H1 (cell line): ENCODE results near the gene PLXNB1. TPM values are rescaled to one million over a fixed set of nuclear protein-coding genes. Genes with fewer than 3 reads are reported as not detected.

Source experiments
- CTCF ChIA-PET: fragments of 300-600 bp; sonication (Branson Sonifier 250); formaldehyde crosslinking; loops from one replicate; lab custom pipeline; 2021; ENCODE audit not compliant: partially characterized antibody; lab: Charles Lee
- POLR2A ChIA-PET: fragments of 300-600 bp; sonication (Branson Sonifier 250); formaldehyde crosslinking; loops from one replicate; lab custom pipeline; 2021; ENCODE audit warnings: inconsistent platforms; ENCODE audit not compliant: partially characterized antibody; lab: Charles Lee
- DNase-seq, 2 experiments: peaks; one replicate each; pipeline versions ENCODE4 v3.0.0 to v3.0.0-alpha.2; 2010 to 2022; ENCODE audit warnings: low spot score in 2 of 2, low read depth in 1 of 2, mixed read lengths in 1 of 2
- FAIRE-seq: peaks from 2 replicates; lab custom pipeline; 2011; peaks lifted over from hg19 to GRCh38; lab: Jason Lieb, UNC
- H2AFZ ChIP-seq: 2 replicates; pipeline ENCODE4 v1.8.1; 2012; ENCODE audit warnings: low read length, inconsistent platforms
- H2AK5ac ChIP-seq: 2 replicates; pipeline ENCODE4 v1.6.1; 2013; ENCODE audit warnings: low read depth, low read length
- H2BK120ac ChIP-seq: replicated peaks from 2 replicates; pipeline ENCODE3; 2013; ENCODE audit warnings: low read depth, low read length, inconsistent platforms
- H2BK12ac ChIP-seq: 2 replicates; pipeline ENCODE4 v1.6.1; 2013; ENCODE audit warnings: low read depth, low read length
- H2BK15ac ChIP-seq: 2 replicates; pipeline ENCODE4 v1.6.1; 2013; ENCODE audit warnings: low read length
- H2BK20ac ChIP-seq: 2 replicates; pipeline ENCODE4 v1.6.1; 2013; ENCODE audit warnings: low read length
- H2BK5ac ChIP-seq: 2 replicates; pipeline ENCODE4 v1.6.1; 2013; ENCODE audit warnings: low read depth, low read length
- H3K14ac ChIP-seq: 2 replicates; pipeline ENCODE4 v1.6.1; 2013; ENCODE audit warnings: inconsistent platforms; ENCODE audit not compliant: insufficient read length
- H3K18ac ChIP-seq: 2 replicates; pipeline ENCODE4 v1.6.1; 2013; ENCODE audit warnings: low read length; ENCODE audit errors: extremely low read depth
- H3K23ac ChIP-seq: 2 replicates; pipeline ENCODE4 v1.6.1; 2013; ENCODE audit warnings: inconsistent platforms; ENCODE audit not compliant: insufficient read length
- H3K23me2 ChIP-seq: 2 replicates; pipeline ENCODE4 v1.6.1; 2013; ENCODE audit warnings: low read depth, low read length
- H3K27ac ChIP-seq: 2 replicates; pipeline ENCODE4 v1.6.1; 2011; ENCODE audit warnings: low read depth, low read length, inconsistent platforms
- H3K27me3 ChIP-seq, 4 experiments: replicated peaks in 1 of 4; 1 replicate in 1 of 4; 2 replicates in 3 of 4; pipeline versions ENCODE4 v1.6.1 to v1.8.1; 2011 to 2013; ENCODE audit warnings: low read length in 3 of 4, mild to moderate bottlenecking in 3 of 4, inconsistent platforms in 2 of 4, mixed read lengths in 2 of 4, moderate library complexity in 1 of 4; ENCODE audit not compliant: control insufficient read depth in 3 of 4, insufficient read depth in 3 of 4; ENCODE audit errors: extremely low read depth in 1 of 4
- H3K36me3 ChIP-seq, 4 experiments: 2 replicates each; pipeline versions ENCODE4 v1.6.1 to v1.8.1; 2011 to 2013; ENCODE audit warnings: mild to moderate bottlenecking in 4 of 4, low read length in 3 of 4, moderate library complexity in 2 of 4, control low read depth in 1 of 4, inconsistent platforms in 1 of 4; ENCODE audit not compliant: insufficient read depth in 4 of 4, control insufficient read depth in 2 of 4
- H3K4ac ChIP-seq: replicated peaks from 2 replicates; pipeline ENCODE3; 2013; ENCODE audit warnings: low read length, low read depth, mixed read lengths, inconsistent platforms; ENCODE audit not compliant: insufficient read length
- H3K4me1 ChIP-seq, 4 experiments: replicated peaks in 1 of 4; 1 replicate in 1 of 4; 2 replicates in 3 of 4; pipeline versions ENCODE4 v1.6.1 to v1.8.1; 2011 to 2013; ENCODE audit warnings: low read length in 3 of 4, inconsistent platforms in 2 of 4, mixed read lengths in 1 of 4; ENCODE audit not compliant: insufficient read depth in 4 of 4, control insufficient read depth in 3 of 4
- H3K4me2 ChIP-seq, 2 experiments: 2 replicates each; pipeline versions ENCODE4 v1.6.1 to v1.8.1; 2011 to 2013; ENCODE audit warnings: low read depth in 2 of 2, low read length in 2 of 2, control low read depth in 1 of 2, inconsistent platforms in 1 of 2, mild to moderate bottlenecking in 1 of 2; ENCODE audit not compliant: insufficient read depth in 1 of 2
- H3K4me3 ChIP-seq, 4 experiments: fragments of 200-600, 300-600 bp in 1 of 4; sonication (generic), shearing (Covaris generic), sonication (Bioruptor Twin) in 1 of 4; 2 replicates each; pipeline versions ENCODE4 v1.5.1 to v1.8.1; 2011 to 2016; ENCODE audit warnings: low read length in 4 of 4, low read depth in 3 of 4, control low read depth in 2 of 4, inconsistent platforms in 2 of 4, mild to moderate bottlenecking in 2 of 4, mixed read lengths in 1 of 4, moderate library complexity in 1 of 4; ENCODE audit not compliant: insufficient read depth in 2 of 4; ENCODE audit errors: extremely low read depth in 1 of 4
- H3K56ac ChIP-seq: replicated peaks from 2 replicates; pipeline ENCODE3; 2013; ENCODE audit warnings: low read depth, mild to moderate bottlenecking, mixed read lengths, low read length, inconsistent platforms; ENCODE audit not compliant: insufficient read length
- H3K79me1 ChIP-seq: 2 replicates; pipeline ENCODE4 v1.6.1; 2013; ENCODE audit warnings: low read depth, low read length, control low read depth
- H3K79me2 ChIP-seq, 2 experiments: 2 replicates each; pipeline versions ENCODE4 v1.6.1 to v1.8.1; 2012 to 2013; ENCODE audit warnings: low read length in 2 of 2, mild to moderate bottlenecking in 2 of 2, inconsistent platforms in 1 of 2; ENCODE audit not compliant: insufficient read depth in 2 of 2, control insufficient read depth in 1 of 2
- H3K9ac ChIP-seq, 4 experiments: replicated peaks in 1 of 4; 1 replicate in 1 of 4; 2 replicates in 3 of 4; pipeline versions ENCODE4 v1.6.1 to v1.8.1; 2011 to 2013; ENCODE audit warnings: low read depth in 3 of 4, low read length in 3 of 4, control low read depth in 2 of 4, mild to moderate bottlenecking in 2 of 4, moderate library complexity in 2 of 4, inconsistent platforms in 1 of 4; ENCODE audit errors: extremely low read depth in 1 of 4
- H3K9me3 ChIP-seq, 2 experiments: 2 replicates each; pipeline versions ENCODE4 v1.6.1 to v1.8.1; 2012 to 2013; ENCODE audit warnings: mild to moderate bottlenecking in 2 of 2, moderate library complexity in 2 of 2, control low read depth in 1 of 2, inconsistent platforms in 1 of 2, low read depth in 1 of 2, low read length in 1 of 2, mixed read lengths in 1 of 2; ENCODE audit not compliant: insufficient read depth in 2 of 2
- H4K20me1 ChIP-seq, 2 experiments: replicated peaks in 1 of 2; 2 replicates each; pipeline versions ENCODE3 to v1.8.1; 2011 to 2013; ENCODE audit warnings: inconsistent platforms in 2 of 2, low read length in 2 of 2, mild to moderate bottlenecking in 1 of 2; ENCODE audit not compliant: insufficient read depth in 2 of 2, control insufficient read depth in 1 of 2
- H4K5ac ChIP-seq: 2 replicates; pipeline ENCODE4 v1.6.1; 2013; ENCODE audit warnings: low read length, low read depth, mixed read lengths, inconsistent platforms; ENCODE audit not compliant: insufficient read length
- H4K8ac ChIP-seq: 2 replicates; pipeline ENCODE4 v1.8.0; 2013; ENCODE audit warnings: mild to moderate bottlenecking, moderate library complexity, low read length, inconsistent platforms; ENCODE audit not compliant: insufficient read depth; ENCODE audit errors: extremely low read depth
- H4K91ac ChIP-seq: replicated peaks from 2 replicates; pipeline ENCODE3; 2013; ENCODE audit warnings: low read length, mixed read lengths, inconsistent platforms; ENCODE audit not compliant: insufficient read length
- KDM1A ChIP-seq: fragments of 200-600, 300-600 bp; sonication (generic); IDR thresholded peaks from 2 replicates; pipeline ENCODE4 v1.7.1; 2016; ENCODE audit warnings: mild to moderate bottlenecking, low read length, borderline replicate concordance
- WGBS, 2 experiments: shearing (Covaris generic) in 1 of 2; methylation state at CpG; one replicate each; pipeline versions ENCODE4 v1.1.6 to v1.1.7; 2013 to 2015; ENCODE audit warnings: low lambda C conversion rate in 2 of 2, mixed read lengths in 2 of 2, inconsistent platforms in 1 of 2, low coverage in 1 of 2, missing lambda C conversion rate in 1 of 2; ENCODE audit not compliant: insufficient replicate concordance in 2 of 2, insufficient coverage in 1 of 2, insufficient read length in 1 of 2; ENCODE audit errors: extremely low coverage in 1 of 2, missing lambda C conversion rate in 1 of 2; 5-methylcytosine and 5-hydroxymethylcytosine counted together
- polyA plus RNA-seq, 7 experiments: library from polyadenylated mRNA; depleted of rRNA in 3 of 7; stranded (reverse) in 5 of 7; unstranded in 2 of 7; fragments of >200 nt in 5 of 7; fragments of 200-250 nt in 2 of 7; gene quantifications; 1 replicate in 5 of 7; 2 replicates in 1 of 7; 4 replicates in 1 of 7; pipeline versions ENCODE4 v1.2.1 to v1.2.3, GENCODE V29; 2011 to 2013; ENCODE audit warnings: missing spikeins in 2 of 7, mixed read lengths in 2 of 7
- total RNA-seq: library from RNA; stranded (reverse); fragmentation: NEBNext Ultra II Directional; extraction: Animal tissue kit (Norgen Biotek cat#: 25700); gene quantifications from 2 replicates; pipeline ENCODE4 v1.2.1, GENCODE V29; 2021

Gene PLXNB1
- total and polyA plus RNA-seq, 2 of the 8 experiments (the other 6 are each of a cell fraction or from before 2014, with no cell fraction given), result 109 to 114 TPM

DNA sequence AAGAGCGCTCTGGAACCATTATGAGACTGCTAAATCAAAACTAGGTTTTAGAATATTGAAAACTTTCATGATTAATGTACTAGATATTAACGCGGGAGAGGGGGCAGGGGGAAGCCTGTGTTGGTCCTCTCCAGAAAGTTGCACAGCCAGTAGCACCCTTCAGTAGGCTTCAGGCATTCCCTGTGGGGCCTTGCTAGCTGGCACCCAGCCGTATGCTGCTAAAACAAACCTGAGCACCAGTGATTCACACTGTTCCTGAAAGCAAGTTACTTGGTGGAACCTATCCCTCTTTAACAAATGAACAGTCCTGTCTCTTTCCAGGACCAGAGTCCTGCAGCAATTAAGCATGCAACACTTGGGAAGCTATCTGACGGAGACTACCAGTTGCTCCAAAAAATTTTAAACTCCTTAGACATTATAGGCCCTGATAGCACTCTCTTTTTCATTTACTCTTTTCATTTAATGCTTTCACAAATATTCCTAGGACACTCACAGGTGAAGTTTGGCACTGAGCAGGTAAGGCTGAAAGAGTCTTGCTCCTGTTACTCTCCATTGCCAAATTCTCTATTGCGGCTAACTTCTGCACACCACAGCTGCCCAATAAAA is 15.5 kb upstream of the PLXNB1 start:
- H4K8ac ChIP-seq, result no peak overlapping the region
- no peak overlapping the region for H2BK120ac ChIP-seq
- H3K23me2 ChIP-seq, result peaks cover 11% of the 10 kb centered on the region
- H3K56ac ChIP-seq, result no peak overlapping the region
- no peak overlapping the region for H2BK5ac ChIP-seq
- H4K20me1 ChIP-seq, result peaks cover 0 to 8% of the 10 kb centered on the region in 2 experiments
- no peak for TF ChIP-seq KDM1A
- H3K9ac ChIP-seq, result no peak overlapping the region
- no peak overlapping the region for H4K5ac ChIP-seq
- ChIA-PET CTCF (interaction anchor here (0.8 to 5.2 kb wide), 6 partner anchors 9 to 203 kb away, joined by 3 to 38 read pairs (median 6); partner anchors contain the start of gene SLC26A6), POLR2A (interaction anchor here (0.6 to 10.3 kb wide), 20 partner anchors 12 to 205 kb away, joined by 3 to 233 read pairs (median 4); partner anchors contain the start of genes NME6, PLXNB1, SLC26A6 and ZNF589)
- no peak overlapping the region for H3K4ac ChIP-seq
- H3K36me3 ChIP-seq, result peaks cover 3 to 27% (median 13%) of the 10 kb centered on the region in 4 experiments; a peak in 5 of 8 replicates
- peaks cover 3 to 17% (median 6%) of the 10 kb centered on the region in 4 experiments; a peak in 5 of 7 replicates for H3K4me1 ChIP-seq
- no peak overlapping the region for H2AK5ac ChIP-seq
- FAIRE-seq (no peak), DNase-seq (no peak)
- peaks cover 5% of the 10 kb centered on the region for H3K79me1 ChIP-seq
- no peak overlapping the region for H2BK12ac ChIP-seq
- no peak overlapping the region for H3K14ac ChIP-seq
- H3K4me2 ChIP-seq, result peak overlapping the region; percentile 85 to 94
- H2BK20ac ChIP-seq, result no peak overlapping the region
- no peak overlapping the region for H2BK15ac ChIP-seq
- no peaks in the 10 kb centered on the region for H3K9me3 ChIP-seq
- H3K18ac ChIP-seq, result no peak overlapping the region
- no peak overlapping the region for H4K91ac ChIP-seq
- no peak overlapping the region for H2AFZ ChIP-seq
- H3K27me3 ChIP-seq, result no peaks in the 10 kb centered on the region
- peaks cover 5 to 33% of the 10 kb centered on the region in 2 experiments; a peak in 3 of 4 replicates for H3K79me2 ChIP-seq
- no peak overlapping the region for H3K23ac ChIP-seq
- H3K4me3 ChIP-seq, result peak overlapping the region; percentile 80 to 98 (median 96); a peak in 7 of 8 replicates
- H3K27ac ChIP-seq, result no peak overlapping the region
- WGBS, 2 experiments, result 82% methylated on average over 6 of the region's 6 CpGs; no CpG with 5 or more reads in 1 of the 2 experiments
